Stomach smooth muscle (tissue), 2 donors: ENCODE results near the gene CNPPD1.

Source experiments
- H3K27ac ChIP-seq: one replicate; pipeline ENCODE4 v1.7.0; 2013; ENCODE audit warnings: mild to moderate bottlenecking, low read length, inconsistent platforms
- H3K27me3 ChIP-seq, 2 donors: one replicate each; pipeline ENCODE4 v1.7.0; 2013; ENCODE audit warnings: low read length in 2 of 2; ENCODE audit not compliant: insufficient read depth in 2 of 2, control insufficient read depth in 1 of 2
- H3K36me3 ChIP-seq, 2 donors: one replicate each; pipeline ENCODE4 v1.7.0; 2013; ENCODE audit warnings: low read length in 2 of 2; ENCODE audit not compliant: control insufficient read depth in 2 of 2, insufficient read depth in 2 of 2
- H3K4me1 ChIP-seq: one replicate; pipeline ENCODE4 v1.7.0; 2013; ENCODE audit warnings: low read length; ENCODE audit not compliant: control insufficient read depth, insufficient read depth
- H3K4me3 ChIP-seq, 2 donors: one replicate each; pipeline ENCODE4 v1.7.0; 2013; ENCODE audit warnings: low read length in 2 of 2
- H3K9ac ChIP-seq, 2 donors: one replicate each; pipeline ENCODE4 v1.7.0; 2013; ENCODE audit warnings: low read length in 2 of 2, mild to moderate bottlenecking in 1 of 2
- H3K9me3 ChIP-seq, 2 donors: one replicate each; pipeline ENCODE4 v1.7.0; 2013; ENCODE audit warnings: low read length in 2 of 2; ENCODE audit not compliant: control insufficient read depth in 2 of 2
- donor health status: healthy.
- donor health status: Pancreatic carcinoma.

CNPPD1 gene

GRCh38 chr2:219126555-219126954 lies 50.2 kb downstream of the CNPPD1 start:
- Histone ChIP-seq H3K27ac (no peak overlapping the region), H3K4me3 (no peak overlapping the region), H3K27me3 (no peaks in the 10 kb centered on the region), H3K4me1 (no peaks in the 10 kb centered on the region), H3K9me3 (no peaks in the 10 kb centered on the region), H3K36me3 (no peaks in the 10 kb centered on the region), H3K9ac (no peak overlapping the region)

GRCh38 chr2:219125886-219126270 lies 50.8 kb downstream of the CNPPD1 start:
- Histone ChIP-seq H3K27me3 (no peaks in the 10 kb centered on the region), H3K36me3 (no peaks in the 10 kb centered on the region), H3K4me1 (no peaks in the 10 kb centered on the region), H3K9ac (no peak overlapping the region), H3K4me3 (no peak overlapping the region), H3K9me3 (no peaks in the 10 kb centered on the region), H3K27ac (no peak overlapping the region)

GRCh38 chr2:219125225-219125885 lies 51.4 kb downstream of the CNPPD1 start:
- no peak overlapping the region for H3K4me3 ChIP-seq
- no peak overlapping the region for H3K9ac ChIP-seq
- H3K27ac ChIP-seq: no peak overlapping the region
- H3K27me3 ChIP-seq: no peaks in the 10 kb centered on the region
- no peaks in the 10 kb centered on the region for H3K4me1 ChIP-seq
- no peaks in the 10 kb centered on the region for H3K9me3 ChIP-seq
- H3K36me3 ChIP-seq: no peaks in the 10 kb centered on the region

GRCh38 chr2:219124381-219125110 lies 52.2 kb downstream of the CNPPD1 start:
- H3K9ac ChIP-seq: no peak overlapping the region
- H3K27ac ChIP-seq: no peak overlapping the region

GRCh38 chr2:219123356-219124135 lies 53.2 kb downstream of the CNPPD1 start:
- Histone ChIP-seq H3K9ac (no peak overlapping the region), H3K4me3 (no peak overlapping the region), H3K27me3 (no peaks in the 10 kb centered on the region), H3K9me3 (no peaks in the 10 kb centered on the region), H3K36me3 (no peaks in the 10 kb centered on the region), H3K4me1 (no peaks in the 10 kb centered on the region), H3K27ac (no peak overlapping the region)

More at GRCh38 chr2:219124381-219125110, 52.2 kb downstream of the CNPPD1 start:
- H3K27me3 ChIP-seq: no peaks in the 10 kb centered on the region
- H3K9me3 ChIP-seq: no peaks in the 10 kb centered on the region
- H3K36me3 ChIP-seq: no peaks in the 10 kb centered on the region
- no peaks in the 10 kb centered on the region for H3K4me1 ChIP-seq
- H3K4me3 ChIP-seq: no peak overlapping the region

GRCh38 chr2:219122202-219122980 lies 54.3 kb downstream of the CNPPD1 start:
- H3K4me1 ChIP-seq: no peaks in the 10 kb centered on the region
- H3K9ac ChIP-seq: no peak overlapping the region
- H3K36me3 ChIP-seq: no peaks in the 10 kb centered on the region
- H3K27me3 ChIP-seq: no peaks in the 10 kb centered on the region
- H3K9me3 ChIP-seq: no peaks in the 10 kb centered on the region
- H3K4me3 ChIP-seq: no peak overlapping the region
- H3K27ac ChIP-seq: no peak overlapping the region
